ENCODE measurements around the gene PADI1. TPM values are rescaled to one million over a fixed set of nuclear protein-coding genes. Genes with fewer than 3 reads are reported as not detected.

Gene PADI1
- total RNA-seq, 1 donor from 2014 or later: not detected

- Histone ChIP-seq H3K27ac (replicated peaks) (no peak overlapping the region), H3K9me3 (replicated peaks) (no peaks in the 10 kb centered on the region), H3K4me1 (peaks cover 7% of the 10 kb centered on the region), H3K4me3 (no peak overlapping the region), H3K36me3 (no peaks in the 10 kb centered on the region), H3K27me3 (ENCODE audit: low read depth) (peaks cover 80% of the 10 kb centered on the region)
- intact Hi-C loops (cut with micrococcal nuclease): no loop called here
- no peak for TF ChIP-seq CTCF (IDR thresholded peaks at IDR 0.05; ENCODE audit: borderline replicate concordance)
- no peak for DNase-seq
Measured at GRCh38 chr1:17212009-17212408, 7.1 kb downstream of the PADI1 start.

- intact Hi-C loops (cut with micrococcal nuclease): no loop called here
- no peak for DNase-seq
- no peak for TF ChIP-seq CTCF (IDR thresholded peaks at IDR 0.05; ENCODE audit: borderline replicate concordance)
Measured at GRCh38 chr1:17212487-17213121, 7.7 kb downstream of the PADI1 start.

GRCh38 chr1:17213148-17213781 is 8.3 kb downstream of the PADI1 start:
- Histone ChIP-seq H3K9me3 (replicated peaks) (no peaks in the 10 kb centered on the region), H3K4me3 (no peak overlapping the region), H3K36me3 (no peaks in the 10 kb centered on the region), H3K4me1 (peaks cover 7% of the 10 kb centered on the region), H3K27me3 (ENCODE audit: low read depth) (peaks cover 86% of the 10 kb centered on the region), H3K27ac (replicated peaks) (no peak overlapping the region)
- DNase-seq: no peak
- intact Hi-C loops (cut with micrococcal nuclease): no loop called here
- TF ChIP-seq CTCF (IDR thresholded peaks at IDR 0.05; ENCODE audit: borderline replicate concordance): no peak

More at GRCh38 chr1:17212487-17213121, 7.7 kb downstream of the PADI1 start:
- no peak overlapping the region for H3K4me3 ChIP-seq
- peaks cover 83% of the 10 kb centered on the region for H3K27me3 ChIP-seq (ENCODE audit: low read depth)
- no peak overlapping the region for H3K27ac ChIP-seq (replicated peaks)
- H3K36me3 ChIP-seq: no peaks in the 10 kb centered on the region
- H3K9me3 ChIP-seq (replicated peaks): no peaks in the 10 kb centered on the region
- peaks cover 7% of the 10 kb centered on the region for H3K4me1 ChIP-seq

GRCh38 chr1:17213782-17214148 is 8.8 kb downstream of the PADI1 start:
- Histone ChIP-seq H3K36me3 (no peaks in the 10 kb centered on the region), H3K9me3 (replicated peaks) (no peaks in the 10 kb centered on the region), H3K27me3 (ENCODE audit: low read depth) (peaks cover 91% of the 10 kb centered on the region), H3K4me3 (no peak overlapping the region), H3K27ac (replicated peaks) (no peak overlapping the region), H3K4me1 (peaks cover 7% of the 10 kb centered on the region)
- no peak for DNase-seq
- intact Hi-C loops (cut with micrococcal nuclease): no loop called here
- TF ChIP-seq CTCF (IDR thresholded peaks at IDR 0.05; ENCODE audit: borderline replicate concordance): no peak

GRCh38 chr1:17214876-17215544 is 10.1 kb downstream of the PADI1 start:
- DNase-seq: no peak
- intact Hi-C loops (cut with micrococcal nuclease): no loop called here
- H3K4me1 ChIP-seq: peaks cover 7% of the 10 kb centered on the region
- no peak for TF ChIP-seq CTCF (IDR thresholded peaks at IDR 0.05; ENCODE audit: borderline replicate concordance)
- H3K27me3 ChIP-seq (ENCODE audit: low read depth): peaks cover 97% of the 10 kb centered on the region
- no peak overlapping the region for H3K27ac ChIP-seq (replicated peaks)
- no peaks in the 10 kb centered on the region for H3K9me3 ChIP-seq (replicated peaks)
- no peak overlapping the region for H3K4me3 ChIP-seq
- no peaks in the 10 kb centered on the region for H3K36me3 ChIP-seq
